ENCODE data around the gene RHBDD1. TPM values are rescaled to one million over a fixed set of nuclear protein-coding genes. Genes with fewer than 3 reads are reported as not detected.

Gene RHBDD1
- polyA plus RNA-seq, 3 donors: 8.1 to 19.5 (median 15.5) TPM

- H3K27ac ChIP-seq (ENCODE audit: low read depth in 1 of 2, low read length in 2 of 2): no peak overlapping the region
- H3K36me3 ChIP-seq (replicated peaks in 1 of 2; ENCODE audit: control insufficient read depth in 1 of 2, insufficient read depth in 2 of 2, low read length in 2 of 2): peaks cover 2 to 20% of the 10 kb centered on the region in 2 donors
- H3K4me2 ChIP-seq (replicated peaks; ENCODE audit: extremely low read depth, low read length, poor library complexity, severe bottlenecking): no peak overlapping the region
- Mint-ChIP-seq H3K9me3 (peaks cover 0 to 4% (median 0%) of the 10 kb centered on the region in 7 donors), H3K27ac (no peak overlapping the region), H3K4me1 (peaks cover 17% of the 10 kb centered on the region), H3K27me3 (ENCODE audit: low read depth in 3 of 3) (no peaks in the 10 kb centered on the region), H3K4me3 (no peak overlapping the region), H3K36me3 (peaks cover 22 to 28% of the 10 kb centered on the region in 2 donors)
- no peak overlapping the region for H3K4me3 ChIP-seq (replicated peaks in 1 of 3; ENCODE audit: low read depth in 2 of 3, low read length in 3 of 3)
- no peak for TF ChIP-seq CTCF (IDR thresholded peaks at IDR 0.05)
- no CpG with 5 or more reads among the region's 3 CpGs for WGBS (ENCODE audit: insufficient coverage)
- H3K4me1 ChIP-seq (ENCODE audit: control insufficient read depth in 1 of 2, insufficient read depth in 2 of 2, low read length in 2 of 2): no peaks in the 10 kb centered on the region
- H3K9ac ChIP-seq (ENCODE audit: insufficient read depth, low read length, poor library complexity, severe bottlenecking): no peak overlapping the region
- no peaks in the 10 kb centered on the region for H4K20me1 ChIP-seq (ENCODE audit: insufficient read depth, low read length)
- no peaks in the 10 kb centered on the region for H3K79me2 ChIP-seq (ENCODE audit: insufficient read depth, low read length)
- H2AFZ ChIP-seq (ENCODE audit: insufficient read depth, low read depth, low read length, poor library complexity, severe bottlenecking): no peak overlapping the region
- no peaks in the 10 kb centered on the region for H3K9me3 ChIP-seq (replicated peaks in 1 of 2; ENCODE audit: control insufficient read depth in 1 of 2, insufficient read depth in 1 of 2, low read length in 2 of 2)
- intact Hi-C loops (cut with micrococcal nuclease): no loop called here
- H3K27me3 ChIP-seq (ENCODE audit: control insufficient read depth in 2 of 2, insufficient read depth in 2 of 2, low read length in 2 of 2): no peaks in the 10 kb centered on the region
- DNase-seq: no peak
Measured at GRCh38 chr2:226898897-226899296, 63.0 kb downstream of the RHBDD1 start.

- intact Hi-C loops (cut with micrococcal nuclease): no loop called here
- H3K9me3 Mint-ChIP-seq: peaks cover 0 to 3% (median 0%) of the 10 kb centered on the region in 7 donors
- no peak overlapping the region for H3K4me3 Mint-ChIP-seq
- H4K20me1 ChIP-seq (ENCODE audit: insufficient read depth, low read length): no peaks in the 10 kb centered on the region
- no peak overlapping the region for H2AFZ ChIP-seq (ENCODE audit: insufficient read depth, low read depth, low read length, poor library complexity, severe bottlenecking)
- no peak overlapping the region for H3K9ac ChIP-seq (ENCODE audit: insufficient read depth, low read length, poor library complexity, severe bottlenecking)
- no CpG with 5 or more reads among the region's 6 CpGs for WGBS (ENCODE audit: insufficient coverage)
- H3K4me1 Mint-ChIP-seq: peaks cover 17% of the 10 kb centered on the region
- H3K36me3 Mint-ChIP-seq: peaks cover 5 to 19% of the 10 kb centered on the region in 2 donors
- H3K36me3 ChIP-seq (replicated peaks in 1 of 2; ENCODE audit: control insufficient read depth in 1 of 2, insufficient read depth in 2 of 2, low read length in 2 of 2): peaks cover 0 to 22% of the 10 kb centered on the region in 2 donors
- no peaks in the 10 kb centered on the region for H3K79me2 ChIP-seq (ENCODE audit: insufficient read depth, low read length)
- no peak overlapping the region for H3K4me2 ChIP-seq (replicated peaks; ENCODE audit: extremely low read depth, low read length, poor library complexity, severe bottlenecking)
- H3K4me1 ChIP-seq (ENCODE audit: control insufficient read depth in 1 of 2, insufficient read depth in 2 of 2, low read length in 2 of 2): no peaks in the 10 kb centered on the region
- TF ChIP-seq CTCF (IDR thresholded peaks at IDR 0.05): no peak
- H3K27me3 Mint-ChIP-seq (ENCODE audit: low read depth in 3 of 3): peaks cover 0 to 2% (median 0%) of the 10 kb centered on the region in 3 donors
- H3K9me3 ChIP-seq (replicated peaks in 1 of 2; ENCODE audit: control insufficient read depth in 1 of 2, insufficient read depth in 1 of 2, low read length in 2 of 2): no peaks in the 10 kb centered on the region
- H3K27ac ChIP-seq (ENCODE audit: low read depth in 1 of 2, low read length in 2 of 2): no peak overlapping the region
- H3K27ac Mint-ChIP-seq: peak overlapping the region in 1 of 7 donors; percentile 76
- no peaks in the 10 kb centered on the region for H3K27me3 ChIP-seq (ENCODE audit: control insufficient read depth in 2 of 2, insufficient read depth in 2 of 2, low read length in 2 of 2)
- no peak for DNase-seq
- no peak overlapping the region for H3K4me3 ChIP-seq (replicated peaks in 1 of 3; ENCODE audit: low read depth in 2 of 3, low read length in 3 of 3)
Measured at GRCh38 chr2:226902041-226902966, 66.5 kb downstream of the RHBDD1 start.

Data from CD14-positive monocyte (primary cell).